GM19397 (cell line): ENCODE results near the gene PPP5C.
"Not testable (repeated sequence)": the region's sequence is repeated elsewhere in the genome, so short reads cannot be mapped to it uniquely, and the experiment has no call there.

Experiments
- ATAC-seq: cut with Tn5 transposase; IDR thresholded peaks from one replicate; pipeline ENCODE4 v1.9.1; 2021; ENCODE audit warnings: mild to moderate bottlenecking, moderate library complexity; ENCODE audit not compliant: unreplicated experiment

The PPP5C gene

DNA sequence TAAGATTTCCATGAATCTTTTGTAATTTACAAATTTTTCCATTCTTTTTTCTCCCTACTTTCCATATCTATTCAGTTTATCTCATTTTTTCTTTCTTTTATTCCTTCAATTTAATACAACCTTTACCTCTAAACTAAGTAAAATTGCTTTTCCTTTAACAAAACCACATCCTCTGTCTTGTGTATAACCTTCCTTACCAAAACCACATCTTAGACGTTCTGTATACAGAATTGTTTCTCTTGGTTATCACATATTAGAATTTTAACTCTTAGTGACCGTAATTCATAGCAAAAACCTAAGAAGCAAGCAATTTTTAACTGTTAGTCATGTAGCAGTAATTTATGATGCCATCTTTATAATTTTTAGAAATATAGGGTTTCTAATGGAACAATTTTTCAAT, 15.0 kb downstream of the PPP5C start:
- no peak for ATAC-seq

DNA sequence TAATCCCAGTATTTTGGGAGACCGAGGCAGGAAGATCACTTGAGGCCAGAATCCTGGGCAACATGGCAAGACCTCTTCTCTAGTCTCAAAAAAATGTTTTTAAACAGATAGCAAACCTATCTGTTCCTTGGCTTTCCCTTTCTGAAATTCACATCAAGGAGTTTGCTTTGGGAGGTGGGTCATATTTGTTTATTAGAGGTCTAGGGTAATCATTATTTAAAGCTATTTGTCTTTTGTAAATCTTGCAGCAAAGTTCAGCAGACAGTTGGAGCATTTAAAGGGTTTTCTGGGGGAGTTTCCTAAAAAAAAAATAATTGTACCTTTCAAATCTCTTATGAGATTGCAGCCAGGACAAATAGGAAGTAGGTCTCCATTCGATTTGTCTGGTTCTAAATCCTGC, 17.5 kb downstream of the PPP5C start:
- no peak for ATAC-seq

DNA sequence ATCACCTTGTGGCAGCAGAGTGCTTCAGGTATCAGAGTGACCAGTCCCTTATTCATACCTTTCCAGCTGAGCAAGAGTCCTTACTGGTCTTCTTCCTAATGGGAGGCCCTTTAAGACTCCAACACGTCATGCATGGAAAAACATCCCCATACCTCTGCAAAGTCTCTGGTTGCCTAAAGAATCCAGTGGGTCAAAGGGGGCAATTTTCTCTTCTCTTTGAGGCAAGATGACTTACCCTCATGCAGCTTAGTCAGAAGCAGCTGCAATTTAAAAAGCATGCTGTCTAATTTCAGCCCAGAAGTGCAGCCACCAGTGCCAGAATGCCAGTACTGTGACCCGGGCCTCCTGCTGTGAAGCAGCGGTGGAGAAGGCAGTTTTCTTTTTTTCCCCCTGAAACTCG, 18.7 kb downstream of the PPP5C start:
- ATAC-seq: no peak

- ATAC-seq: no peak
Measured at GRCh38 chr19:46366620-46367292, 19.9 kb downstream of the PPP5C start.

DNA sequence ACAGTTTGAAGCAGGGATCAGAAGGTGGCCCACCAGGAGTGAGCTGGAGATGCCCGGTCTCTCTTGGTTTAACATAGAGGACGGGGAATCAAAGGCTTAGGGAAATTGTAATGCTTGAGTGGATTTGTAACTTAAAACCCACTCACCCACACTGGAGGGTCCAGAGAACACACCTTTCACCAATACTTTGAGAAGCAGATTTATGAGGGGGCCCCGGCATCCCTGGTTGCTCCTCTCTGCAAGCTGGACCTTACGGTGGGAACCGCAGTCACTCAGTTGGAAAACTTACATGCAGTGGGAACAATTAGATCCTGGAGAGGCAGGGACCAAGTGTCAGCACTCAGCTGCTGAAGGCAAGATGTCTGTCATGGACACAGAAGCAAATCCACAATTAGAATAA, 20.5 kb downstream of the PPP5C start:
- ATAC-seq: no peak

GRCh38 chr19:46368116-46368515, 21.2 kb downstream of the PPP5C start:
- ATAC-seq: no peak

DNA sequence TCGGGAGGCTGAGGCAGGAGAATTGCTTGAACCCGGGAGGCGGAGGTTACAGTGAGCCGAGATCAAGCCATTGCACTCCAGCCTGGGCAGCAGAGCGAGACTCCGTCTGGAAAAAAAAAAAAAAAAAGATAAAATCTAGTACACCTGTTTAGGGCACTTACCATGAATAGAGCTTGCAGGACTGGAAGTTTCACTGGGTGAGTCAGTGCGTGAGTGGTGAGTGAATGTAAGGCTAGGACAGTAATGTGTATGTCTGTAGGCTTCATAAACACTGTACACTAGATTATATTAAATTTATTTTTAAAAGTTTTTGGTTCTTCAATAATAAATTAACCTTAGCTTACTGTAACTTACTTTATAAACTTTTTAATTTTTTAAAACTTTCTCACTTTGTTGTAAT, 22.9 kb downstream of the PPP5C start:
- ATAC-seq: no peak

- ATAC-seq: no peak
Measured at GRCh38 chr19:46371371-46371901, 24.5 kb downstream of the PPP5C start.

GRCh38 chr19:46372901-46373490, 26.1 kb downstream of the PPP5C start:
- no peak for ATAC-seq

GRCh38 chr19:46373491-46374359, 26.8 kb downstream of the PPP5C start:
- ATAC-seq: no peak

DNA sequence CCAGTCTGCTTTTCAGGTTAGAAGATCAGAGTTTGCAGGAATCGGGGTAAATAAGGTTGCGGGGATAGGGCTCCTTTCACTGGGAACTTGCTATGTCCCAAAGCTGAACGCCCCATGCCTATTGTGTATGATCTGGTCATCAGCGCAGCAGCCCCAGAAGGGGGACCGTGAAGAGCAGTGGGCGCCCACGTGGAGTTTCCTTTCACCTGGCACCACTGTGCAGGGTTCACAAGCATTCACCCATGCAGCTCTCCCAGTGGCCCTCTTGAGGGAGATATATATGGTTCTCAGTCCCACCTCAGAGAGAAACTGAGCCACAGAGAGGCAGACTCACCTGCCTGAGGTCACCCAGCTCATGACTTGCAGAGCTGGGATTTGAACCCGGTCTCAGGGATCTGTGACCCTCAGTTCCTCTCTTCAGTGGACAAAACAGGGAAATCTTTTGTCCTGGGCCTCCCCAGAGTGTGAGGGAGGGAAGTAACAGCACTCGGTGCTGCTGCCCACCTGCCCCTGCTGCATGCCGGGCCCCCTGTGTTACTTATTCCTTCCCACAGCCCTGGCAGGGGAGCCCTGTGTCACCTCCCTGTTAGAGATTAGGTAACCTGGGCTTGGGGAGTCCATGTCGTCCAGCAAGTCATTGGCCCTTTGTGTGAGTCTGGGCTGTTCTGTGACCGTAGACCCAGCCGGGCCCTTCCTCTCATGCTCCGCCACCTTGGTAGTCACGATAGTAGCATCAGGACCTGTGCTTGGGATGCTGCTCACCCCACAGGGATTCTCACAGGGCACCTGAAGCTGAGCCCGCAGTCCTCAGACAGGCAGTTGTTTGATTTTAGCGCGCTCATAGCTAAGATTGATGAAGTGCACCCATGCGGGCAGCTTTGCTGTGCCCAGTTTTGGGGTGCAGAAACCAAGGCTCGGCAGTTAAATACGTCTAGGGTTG, 27.9 kb downstream of the PPP5C start:
- no peak for ATAC-seq

DNA sequence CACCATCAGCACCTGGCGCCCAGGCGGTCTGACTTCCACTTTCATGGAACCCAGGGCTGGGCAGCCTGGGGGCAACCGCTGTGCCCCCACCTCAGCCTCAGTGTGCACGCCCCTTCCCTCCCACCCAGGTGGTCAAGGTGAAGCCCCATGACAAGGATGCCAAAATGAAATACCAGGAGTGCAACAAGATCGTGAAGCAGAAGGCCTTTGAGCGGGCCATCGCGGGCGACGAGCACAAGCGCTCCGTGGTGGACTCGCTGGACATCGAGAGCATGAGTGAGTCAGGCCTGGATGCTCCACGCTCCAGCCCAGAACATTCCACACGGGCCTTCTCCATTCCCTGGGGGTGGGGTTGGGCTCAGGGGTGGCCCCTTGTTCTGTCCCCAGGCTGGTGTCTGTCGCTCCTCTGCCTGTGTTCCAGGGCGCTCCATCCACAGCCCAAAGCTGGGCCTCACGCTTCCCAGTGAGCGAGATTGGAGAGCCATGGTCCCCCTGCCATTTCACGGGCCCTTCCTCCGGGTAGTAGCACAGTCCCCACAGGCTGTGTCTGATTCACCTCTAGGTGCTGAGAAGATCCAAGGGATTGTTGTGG, 28.7 kb downstream of the PPP5C start:
- ATAC-seq: not testable (repeated sequence)

- no peak for ATAC-seq
Measured at GRCh38 chr19:46376241-46377153, 29.6 kb downstream of the PPP5C start.

DNA sequence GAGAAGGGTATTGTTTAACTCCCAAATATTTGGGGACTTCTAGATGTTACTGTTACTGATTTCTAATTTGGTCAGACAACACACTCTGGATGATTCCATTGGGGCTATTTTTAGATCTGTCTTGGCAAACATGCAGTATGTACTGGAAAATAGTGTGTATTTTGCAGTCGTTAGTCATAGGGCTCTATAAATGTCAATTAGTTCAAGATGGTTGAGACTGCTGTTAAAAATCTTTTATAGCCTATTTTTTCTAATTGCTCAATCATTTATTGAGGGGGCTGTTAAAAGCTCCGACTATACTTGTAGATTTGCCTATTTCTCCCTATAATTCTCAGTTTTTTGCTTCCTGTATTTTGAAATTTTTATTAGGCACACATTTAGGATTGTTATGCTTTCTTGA, 31.4 kb downstream of the PPP5C start:
- ATAC-seq: no peak

DNA sequence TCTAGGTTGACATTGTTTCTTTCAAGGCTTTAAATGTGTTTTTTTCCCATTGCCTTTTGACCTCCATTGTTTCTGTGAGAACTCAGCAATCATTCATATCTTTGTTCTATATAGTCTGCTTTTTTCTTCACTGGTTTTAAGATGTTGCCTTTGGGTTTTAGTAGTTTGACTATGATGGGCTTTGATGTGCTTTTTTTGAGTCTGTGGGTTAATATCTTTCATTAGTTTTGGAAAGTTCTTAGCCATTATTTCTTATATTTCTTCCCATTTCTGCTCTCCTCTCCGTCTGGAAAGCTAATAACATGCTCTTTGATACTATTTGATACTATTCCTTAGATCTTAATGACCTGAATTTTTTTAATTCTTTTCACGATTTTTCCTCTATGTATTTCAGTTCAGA, 33.8 kb downstream of the PPP5C start:
- ATAC-seq: no peak

DNA sequence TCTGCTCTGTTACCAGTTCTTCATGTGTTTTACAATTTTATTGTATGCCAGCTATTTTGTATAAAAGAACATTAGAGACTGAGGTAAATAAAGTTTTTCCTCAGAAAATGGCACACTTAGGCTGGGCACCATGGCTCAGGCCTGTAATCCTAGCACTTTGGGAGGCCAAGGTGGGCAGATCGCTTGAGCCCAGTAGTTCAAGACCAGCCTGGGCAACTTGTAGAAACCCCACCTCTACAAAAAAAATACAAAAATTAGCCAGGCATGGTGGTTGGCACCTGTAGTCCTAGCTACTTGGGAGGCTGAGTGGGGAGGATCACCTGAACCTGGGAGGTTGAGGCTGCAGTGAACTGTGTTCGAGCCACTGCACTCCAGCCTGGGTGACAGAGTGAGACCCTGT, 34.5 kb downstream of the PPP5C start:
- no peak for ATAC-seq

- ATAC-seq: no peak
Measured at GRCh38 chr19:46381756-46382345, 35.0 kb downstream of the PPP5C start.

GRCh38 chr19:46383171-46383815, 36.4 kb downstream of the PPP5C start:
- no peak for ATAC-seq
